Skin of body (tissue), 2 donors: ENCODE data around the gene ICAM3. TPM values are rescaled to one million over a fixed set of nuclear protein-coding genes. Genes with fewer than 3 reads are reported as not detected.
"Not testable (repeated sequence)": the region's sequence is repeated elsewhere in the genome, so short reads cannot be mapped to it uniquely, and the experiment has no call there.

Experiments
- DNase-seq: peaks from one replicate; lab custom pipeline; 2025; lab: John Stamatoyannopoulos, UW
- total RNA-seq: library from RNA; depleted of rRNA; stranded (reverse); fragments of >200 nt; gene quantifications from one replicate; pipeline ENCODE4 v1.2.3, GENCODE V29; 2014

ICAM3 gene
- total RNA-seq, 1 donor from 2014 or later: 9.4 TPM

DNA sequence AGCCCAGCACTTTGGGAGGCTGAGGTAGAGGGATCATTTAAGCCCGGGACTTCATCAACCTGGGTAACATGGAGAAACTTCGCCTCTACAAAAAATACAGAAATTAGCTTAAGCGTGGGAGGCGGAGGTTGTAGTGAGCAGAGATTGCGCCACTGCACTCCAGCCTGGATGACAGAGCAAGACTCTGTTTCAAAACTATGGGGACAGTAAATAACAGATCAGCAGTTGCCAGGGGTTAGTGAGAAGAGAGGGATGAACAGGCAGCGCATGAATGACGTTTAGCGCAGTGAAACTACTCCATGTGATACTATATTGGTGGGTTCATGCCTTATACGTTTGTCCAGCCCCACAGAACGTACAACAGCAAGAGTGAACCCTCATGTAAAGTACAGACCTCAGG is 7.1 kb upstream of the ICAM3 start:
- DNase-seq: no peak

DNA sequence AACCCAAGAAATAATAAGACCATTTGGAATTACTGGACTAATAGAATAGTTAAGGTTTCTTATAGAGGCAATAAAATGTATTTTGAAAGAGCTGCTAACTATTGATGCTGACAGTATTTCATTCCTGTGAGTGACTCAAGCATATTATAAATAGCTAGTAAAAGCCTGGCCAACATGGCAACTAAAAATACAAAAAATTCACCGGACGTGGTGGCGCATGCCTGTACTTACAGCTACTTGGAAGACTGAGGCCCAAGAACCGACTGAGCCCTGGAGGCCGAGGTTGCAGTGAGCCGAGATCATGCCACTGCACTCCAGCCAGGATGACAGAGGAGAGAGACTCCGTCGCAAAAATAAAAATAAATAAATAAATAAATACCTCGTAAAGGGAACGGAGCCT is 5.4 kb upstream of the ICAM3 start:
- no peak for DNase-seq

DNA sequence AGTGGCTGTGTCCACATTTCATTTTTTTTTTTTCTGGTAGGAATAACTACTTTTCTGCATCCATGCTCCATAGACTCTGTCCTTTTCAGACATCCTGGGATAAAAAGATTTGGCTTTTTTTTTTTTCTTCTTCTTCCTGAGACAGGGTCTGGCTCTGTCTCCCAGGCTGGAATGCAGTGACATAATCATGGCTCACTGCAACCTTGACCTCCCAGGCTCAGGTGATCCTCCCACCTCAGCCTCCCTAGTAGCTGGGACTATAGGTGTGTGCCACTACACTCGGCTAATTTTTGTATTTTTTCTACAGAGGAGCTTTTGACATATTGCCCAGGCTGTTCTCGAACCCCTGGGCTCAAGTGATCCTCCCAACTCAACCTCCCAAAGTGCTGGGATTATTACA is 4.1 kb upstream of the ICAM3 start:
- DNase-seq: no peak

DNA sequence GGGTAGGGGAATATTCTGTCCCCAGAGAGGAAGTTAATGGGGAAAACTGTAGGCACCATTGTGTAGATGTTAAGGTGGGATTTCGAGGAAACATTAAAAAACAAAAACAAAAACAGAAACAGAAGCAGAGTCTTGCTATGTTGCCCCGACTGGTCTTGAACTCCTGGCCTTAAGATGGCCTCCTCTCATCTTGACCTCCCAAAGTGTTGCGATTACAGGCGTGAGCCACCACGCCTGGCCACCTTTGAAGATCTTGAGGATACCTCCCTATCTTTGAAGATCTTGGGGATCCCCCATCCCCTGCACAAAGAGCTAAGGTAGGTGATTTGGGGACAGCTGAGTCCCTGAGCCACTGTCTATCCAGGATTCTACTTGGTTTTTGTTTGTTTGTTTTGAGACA is 553 bp upstream of the ICAM3 start:
- no peak for DNase-seq

DNA sequence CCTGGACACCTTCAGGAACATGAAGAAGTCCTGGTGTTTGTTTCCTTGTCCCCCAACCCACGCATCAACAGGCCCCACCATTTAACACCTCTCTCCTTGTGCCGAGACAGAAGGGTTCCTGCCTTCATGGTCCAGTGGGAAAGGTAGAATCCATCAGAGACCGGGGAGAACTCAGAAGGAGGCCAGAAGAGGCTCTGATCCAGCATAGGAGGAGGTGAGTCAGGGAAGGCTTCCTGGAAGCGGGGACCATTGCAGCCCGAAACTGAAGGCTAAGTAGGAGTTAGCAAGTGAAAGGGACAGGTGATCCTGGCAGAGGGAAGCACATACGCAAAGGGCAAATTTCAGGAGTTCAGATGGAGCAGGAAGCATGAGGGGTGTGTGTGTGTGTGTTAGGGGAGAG is 484 bp downstream of the ICAM3 start:
- no peak for DNase-seq

DNA sequence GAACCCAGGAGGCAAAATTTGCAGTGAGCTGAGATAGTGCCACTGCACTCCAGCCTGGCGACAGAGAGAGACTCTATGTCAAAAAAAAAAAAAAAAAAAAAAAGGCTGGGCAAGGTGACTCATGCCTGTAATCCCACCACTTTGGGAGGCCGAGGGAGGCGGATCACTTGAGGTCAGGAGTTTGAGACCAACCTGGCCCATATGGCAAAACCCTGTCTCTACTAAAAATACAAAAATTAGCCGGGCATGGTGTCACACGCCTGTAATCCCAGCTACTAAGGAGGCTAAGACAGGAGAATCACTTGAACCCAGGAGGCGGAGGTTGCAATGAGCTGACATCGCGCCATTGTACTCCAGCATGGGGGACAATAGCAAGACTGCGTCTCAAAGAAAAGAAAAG is 2.7 kb downstream of the ICAM3 start:
- not testable (repeated sequence) for DNase-seq

DNA sequence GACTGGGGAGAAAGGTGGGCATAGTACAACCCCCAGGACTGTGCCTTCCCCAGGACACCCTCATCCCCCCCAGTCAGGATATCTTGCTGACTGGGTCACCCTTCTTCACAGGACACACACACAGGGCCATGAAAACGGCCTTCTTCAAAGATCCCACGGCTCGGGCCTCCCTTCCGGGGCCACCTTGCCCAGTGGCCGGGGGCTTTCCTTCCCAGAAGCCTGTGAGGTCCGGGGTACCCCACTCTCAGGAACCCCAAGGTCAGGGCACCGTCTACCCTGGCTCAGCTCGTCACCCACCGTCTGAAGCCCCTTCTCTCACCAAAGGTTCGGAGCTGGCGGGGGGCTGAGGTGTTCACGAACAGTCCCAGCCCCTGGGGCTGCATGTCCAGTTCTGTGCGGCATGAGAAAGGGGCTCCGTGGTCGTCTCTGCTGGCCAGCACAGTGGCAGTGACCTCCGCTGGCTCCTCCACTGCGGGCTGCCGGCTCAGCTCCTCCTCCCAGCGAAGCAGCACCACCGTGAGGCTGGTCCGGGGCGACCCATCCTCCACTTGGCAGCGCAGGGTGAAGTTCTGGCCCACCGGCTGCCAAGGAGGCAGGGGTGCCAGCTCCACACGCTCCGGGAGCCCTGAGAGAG is 4.0 kb downstream of the ICAM3 start:
- DNase-seq: no peak

DNA sequence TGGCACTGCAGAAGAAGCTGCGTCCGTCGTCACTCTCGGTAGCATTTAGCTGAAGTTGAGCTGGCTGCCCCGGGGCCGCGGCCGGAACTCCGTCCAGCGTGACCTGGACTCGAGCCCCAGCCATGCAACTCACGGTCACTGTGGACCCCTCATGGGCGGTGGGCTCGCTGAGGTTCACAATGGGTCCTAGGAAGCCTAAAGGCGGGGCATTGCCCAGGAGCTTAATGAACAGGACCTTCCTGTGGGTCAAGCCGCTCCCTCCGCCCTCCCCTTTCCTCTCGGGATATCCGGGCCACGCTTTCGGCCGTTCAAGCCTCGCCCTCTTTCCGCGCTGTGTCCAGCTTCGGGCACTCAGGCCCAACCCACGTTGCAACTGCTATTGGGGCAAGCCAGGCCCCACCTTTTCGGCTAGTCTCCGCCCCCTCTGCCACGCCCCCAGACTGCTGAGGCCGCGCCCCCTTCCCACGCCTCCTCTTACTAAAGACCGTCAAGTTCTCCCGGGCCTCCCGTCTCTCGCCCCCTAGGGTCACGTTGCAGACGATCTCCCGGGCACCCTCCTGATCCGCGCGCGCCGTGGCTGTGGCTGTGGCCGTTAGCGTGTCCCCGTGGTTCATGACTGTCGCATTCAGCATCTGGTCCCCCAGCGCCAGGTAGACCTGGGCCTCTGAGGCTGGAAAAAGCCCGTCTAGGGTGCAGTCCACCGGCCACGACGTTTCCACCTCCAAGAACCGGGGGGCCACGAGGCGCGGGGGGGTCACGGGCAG is 4.7 kb downstream of the ICAM3 start:
- DNase-seq: peak; percentile 76

DNA sequence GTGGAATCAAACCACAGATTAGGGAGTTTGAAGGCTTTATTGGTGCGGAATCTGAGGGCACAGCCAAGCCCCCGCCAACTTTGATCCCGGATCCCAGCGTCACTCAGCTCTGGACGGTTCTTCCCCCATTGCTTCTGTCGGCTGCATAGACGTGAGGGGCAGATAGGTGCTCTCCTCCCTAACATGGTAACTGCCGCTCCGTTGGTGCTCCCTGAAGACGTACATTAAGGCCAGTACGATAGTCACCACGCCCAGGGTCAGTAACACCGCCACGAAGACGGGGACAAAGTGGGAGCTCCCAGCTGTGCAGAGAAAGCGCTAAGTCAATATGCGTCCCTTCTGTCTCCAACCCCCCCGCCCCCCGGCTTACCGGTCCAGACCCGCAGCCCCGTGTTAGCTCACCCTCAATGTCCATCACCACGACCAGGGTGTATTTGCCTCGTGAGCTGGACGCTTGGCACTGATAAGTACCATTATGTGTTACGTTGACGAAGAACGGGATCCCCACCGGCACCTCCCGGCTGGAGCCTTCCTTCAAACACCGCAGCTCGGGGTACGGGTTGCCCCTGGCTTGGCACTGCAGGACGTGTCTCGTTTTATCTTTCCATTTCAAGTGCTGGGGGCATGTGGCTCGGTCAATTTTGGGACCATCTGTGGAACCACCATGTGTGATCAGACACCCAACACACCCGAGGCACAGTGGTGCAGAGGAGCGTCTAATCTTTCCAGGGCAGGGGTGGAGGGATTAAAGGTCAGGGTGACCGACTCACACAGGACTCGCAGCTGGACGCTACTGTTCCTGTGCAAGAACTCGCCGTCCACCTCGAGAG is 5.5 kb downstream of the ICAM3 start:
- no peak for DNase-seq

DNA sequence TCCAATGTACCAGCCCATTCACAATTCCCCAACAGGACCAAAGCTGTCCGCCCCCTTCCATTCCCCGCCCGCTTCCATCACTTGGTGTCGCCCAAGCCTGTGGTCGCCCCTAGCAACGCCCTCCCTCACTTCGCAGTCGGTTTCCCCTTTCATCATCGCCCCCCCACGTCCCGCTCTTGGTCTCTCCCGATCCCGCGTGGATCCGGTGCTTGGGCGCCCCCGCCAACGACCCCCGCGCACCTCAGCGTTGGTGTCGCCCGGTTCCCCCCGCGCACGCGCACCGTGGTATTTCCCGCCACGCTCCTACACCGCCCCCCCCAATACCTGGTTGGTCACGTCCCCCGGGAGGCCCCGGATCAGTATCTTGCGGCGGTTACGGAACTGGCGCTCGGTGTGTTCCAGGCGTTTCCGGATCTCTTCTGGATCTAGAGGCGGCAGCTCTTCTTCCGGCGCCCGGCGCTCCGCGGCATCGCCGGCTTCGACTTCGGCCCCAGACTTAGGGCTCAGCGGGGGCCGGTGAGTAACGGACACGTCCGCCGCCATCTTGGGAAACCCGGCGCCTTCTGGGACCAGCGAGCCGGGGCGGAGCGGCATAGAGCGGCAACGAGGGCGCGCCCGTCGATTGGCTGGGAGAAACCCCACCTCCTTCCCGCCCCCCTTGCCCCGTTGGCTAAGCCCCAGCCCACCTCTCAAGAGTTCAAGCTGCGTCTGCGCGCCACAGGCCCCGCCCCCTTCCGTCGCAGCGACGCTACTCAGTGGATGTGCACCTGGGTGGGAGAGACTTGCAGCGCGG is 6.3 kb downstream of the ICAM3 start, which contains the start of gene RAVER1:
RAVER1 (minus strand) TSS at position 565 of the 793 bp plus-strand sequence; CDS start at position 543, 22 bp downstream.
- peak; percentile 96 for DNase-seq

DNA sequence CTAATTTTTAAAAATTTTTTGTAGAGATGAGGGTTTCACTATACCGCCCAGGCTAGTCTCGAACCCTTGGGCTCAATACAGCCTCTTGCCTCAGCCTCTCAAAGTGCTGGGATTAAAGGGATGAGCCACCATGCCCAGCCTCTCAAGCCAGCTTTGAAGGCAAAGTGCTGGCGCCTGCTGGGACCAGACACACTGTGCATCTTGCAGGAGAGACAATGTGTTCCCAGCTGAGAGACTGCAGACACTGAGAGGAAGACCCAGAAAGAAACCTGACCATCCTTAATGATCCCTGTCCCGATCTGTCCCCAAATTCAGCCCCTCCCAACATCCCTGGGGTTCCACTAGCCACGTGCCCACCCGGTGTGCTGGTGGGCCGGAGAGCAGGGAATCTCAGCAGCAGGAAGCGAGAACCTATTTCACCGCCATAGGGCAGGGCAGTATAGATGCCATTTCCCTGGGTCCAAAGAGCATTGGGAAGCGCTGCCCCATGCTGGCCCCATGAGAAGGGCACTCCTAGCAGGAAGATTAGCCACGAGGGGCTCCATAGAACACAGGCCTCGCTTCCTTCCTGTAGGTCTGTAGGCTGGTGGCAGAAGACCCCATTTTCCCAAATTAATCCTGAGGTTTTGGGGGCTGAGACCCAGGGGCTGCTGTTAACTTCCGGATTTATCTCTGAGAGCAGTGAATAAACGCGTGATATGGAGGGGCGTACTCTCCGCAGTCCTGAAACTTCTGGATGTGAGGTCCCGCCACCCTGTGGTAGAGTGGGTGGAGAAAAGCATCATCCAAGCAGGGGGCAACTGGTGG is 7.1 kb downstream of the ICAM3 start:
- no peak for DNase-seq

DNA sequence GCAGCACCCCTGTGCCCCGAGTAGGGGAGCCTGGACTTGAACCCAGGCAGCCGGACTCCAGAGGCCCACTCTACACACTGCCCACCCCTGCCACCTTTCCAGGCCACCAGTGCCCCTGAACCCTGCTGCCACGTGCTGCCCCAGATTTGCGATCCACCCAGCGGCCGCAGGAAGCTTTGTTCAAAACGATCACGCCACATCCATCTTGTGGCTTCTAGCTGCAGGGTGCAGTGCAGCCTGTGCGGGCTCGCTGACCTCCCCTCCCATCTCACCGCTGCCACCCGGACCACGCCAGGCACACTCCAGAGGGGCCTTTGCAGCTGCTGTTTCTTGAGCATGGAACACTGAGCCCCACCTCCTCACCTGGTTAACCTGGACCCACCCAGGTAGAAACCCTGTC is 9.9 kb downstream of the ICAM3 start:
- no peak for DNase-seq

DNA sequence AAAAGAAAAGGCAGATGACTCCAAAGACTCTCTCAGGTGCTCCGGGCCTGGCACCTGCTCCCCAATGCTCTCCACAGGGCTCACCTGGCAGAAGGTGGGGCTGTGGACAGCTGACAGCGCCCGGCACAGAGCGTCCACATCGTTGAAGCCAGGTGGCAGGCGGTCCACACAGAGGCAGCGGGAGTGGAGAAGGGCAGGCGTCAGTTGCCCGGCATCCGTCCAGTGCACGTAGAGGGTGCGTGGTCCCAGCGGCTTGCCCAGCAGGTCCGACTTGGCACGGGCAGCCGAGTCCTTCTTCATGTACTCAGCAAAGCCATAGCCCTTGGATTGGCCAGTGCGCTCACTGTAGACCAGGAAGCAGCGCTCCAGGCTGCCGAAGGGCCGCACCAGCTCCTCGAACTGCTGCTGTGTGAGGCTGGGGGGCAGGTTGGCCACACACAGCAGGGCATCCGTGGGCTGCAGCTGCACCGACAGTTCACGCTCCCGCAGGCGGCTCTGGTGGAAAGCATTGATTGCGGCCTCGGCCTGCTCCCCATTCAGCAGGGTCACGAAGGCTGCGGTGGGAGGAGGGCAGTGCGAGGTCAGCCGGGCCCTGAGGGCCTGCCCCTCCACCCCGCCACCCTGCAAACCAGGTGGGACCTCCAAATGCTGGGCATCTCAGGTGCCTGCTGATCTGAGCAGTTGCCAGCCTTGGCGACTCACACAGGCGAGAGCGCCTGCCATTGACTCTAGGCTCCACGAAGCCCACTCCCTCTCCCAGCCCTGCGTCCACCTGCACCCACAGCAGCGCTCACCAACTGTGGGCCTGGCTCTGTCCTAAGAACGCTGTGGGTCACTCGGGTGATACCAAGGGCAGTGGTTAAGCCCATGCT is 10.6 kb downstream of the ICAM3 start:
- no peak for DNase-seq

DNA sequence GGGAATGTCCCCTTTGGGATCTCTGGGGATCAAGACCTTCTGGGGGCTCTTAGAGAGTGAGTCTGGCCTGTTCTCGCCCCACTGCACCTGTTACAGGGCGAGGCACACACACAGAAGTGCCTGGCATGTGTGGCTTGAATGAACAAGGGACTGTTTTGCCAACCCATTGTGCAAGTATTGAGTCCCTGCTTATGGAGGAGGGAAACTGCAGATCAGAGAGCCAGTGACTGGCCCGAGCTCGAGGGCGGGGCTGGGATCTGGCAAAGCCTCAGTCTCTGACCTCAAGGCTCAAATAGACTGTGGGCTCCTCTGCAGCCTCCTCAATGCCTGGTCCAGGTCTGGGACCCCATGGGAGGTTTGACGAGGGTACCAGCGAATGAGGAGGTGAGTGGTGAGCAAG is 11.6 kb downstream of the ICAM3 start:
- no peak for DNase-seq

DNA sequence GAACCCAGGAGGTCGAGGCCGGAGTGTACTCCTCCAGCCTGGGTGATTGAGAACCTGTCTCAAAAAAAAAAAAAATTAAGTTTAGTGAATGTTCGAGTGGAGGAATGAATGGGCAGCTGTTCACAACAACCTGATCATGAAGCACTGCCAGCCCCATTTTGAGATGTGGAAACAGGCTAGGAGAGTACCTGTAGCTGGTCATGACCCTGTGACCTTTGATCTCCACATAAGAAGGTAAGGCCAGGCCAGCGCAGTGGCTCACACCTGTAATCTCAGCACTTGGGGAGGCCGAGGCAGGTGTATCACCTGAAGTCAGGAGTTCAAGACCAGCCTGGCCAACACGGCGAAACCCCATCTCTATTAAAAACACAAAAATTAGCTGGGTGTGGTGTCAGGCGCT is 13.7 kb downstream of the ICAM3 start:
- no peak for DNase-seq

DNA sequence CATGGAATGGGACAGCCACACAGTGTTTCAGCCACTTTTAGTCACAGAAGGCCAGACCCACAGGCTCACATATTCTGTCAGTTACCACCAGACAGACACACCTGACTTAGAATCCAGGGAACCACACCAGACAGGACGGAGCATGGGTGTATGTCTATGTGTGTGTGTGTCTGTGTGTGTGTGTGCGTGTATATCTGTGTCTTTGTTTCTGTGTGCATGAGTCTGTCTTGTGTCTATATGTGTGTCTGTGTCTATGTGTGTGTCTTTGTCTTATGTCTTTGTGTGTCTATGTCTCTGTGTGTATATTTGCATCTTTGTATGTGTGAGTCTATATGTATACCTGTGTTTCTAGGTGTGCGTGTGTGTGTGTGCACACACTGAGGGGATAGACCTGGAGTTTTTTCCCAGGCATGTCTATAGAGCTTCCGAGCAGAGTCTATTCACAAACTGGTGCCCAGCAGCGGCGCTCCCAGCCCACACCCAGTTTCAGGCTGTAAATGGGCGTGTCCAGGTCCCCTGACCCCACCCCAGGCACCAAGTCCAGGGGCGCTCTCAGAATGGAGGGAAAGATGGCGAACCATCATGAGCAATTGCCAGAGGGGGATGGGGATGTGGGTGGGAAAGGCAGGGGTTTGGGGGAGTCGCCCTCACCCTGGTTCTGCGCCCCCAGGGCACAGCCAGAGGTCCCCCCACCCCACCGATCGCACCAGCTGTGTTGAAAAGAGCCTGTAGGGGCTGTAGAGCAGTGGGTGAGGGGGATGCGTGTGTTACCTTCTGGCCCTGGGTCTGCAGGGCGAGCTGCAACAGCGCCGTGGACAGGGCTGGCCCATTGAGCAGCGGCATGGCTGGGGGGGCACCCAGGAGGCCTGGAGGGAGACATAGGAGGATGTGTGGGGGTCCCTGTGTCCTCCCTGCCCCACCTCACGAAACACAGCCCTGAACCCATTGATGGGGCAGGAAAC is 17.3 kb downstream of the ICAM3 start:
- no peak for DNase-seq

DNA sequence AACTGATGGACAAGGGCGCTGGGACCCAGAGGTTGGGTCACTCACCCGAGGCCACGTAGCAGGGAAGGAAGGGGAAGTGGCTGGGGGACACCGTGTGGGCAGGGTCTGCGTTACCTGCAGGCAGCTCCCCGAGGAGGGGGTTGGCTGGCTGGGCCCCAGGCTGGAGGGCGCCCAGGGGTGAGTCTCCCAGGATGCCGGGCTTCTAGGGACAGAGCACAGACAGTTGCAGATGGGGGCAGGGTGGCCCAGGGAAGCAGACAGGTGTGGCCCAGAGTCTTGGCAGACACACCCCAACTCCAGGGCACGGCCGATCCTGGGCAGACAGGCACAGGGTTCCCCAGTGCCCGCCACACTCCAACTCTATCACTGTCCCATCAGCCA is 18.0 kb downstream of the ICAM3 start:
- no peak for DNase-seq

DNA sequence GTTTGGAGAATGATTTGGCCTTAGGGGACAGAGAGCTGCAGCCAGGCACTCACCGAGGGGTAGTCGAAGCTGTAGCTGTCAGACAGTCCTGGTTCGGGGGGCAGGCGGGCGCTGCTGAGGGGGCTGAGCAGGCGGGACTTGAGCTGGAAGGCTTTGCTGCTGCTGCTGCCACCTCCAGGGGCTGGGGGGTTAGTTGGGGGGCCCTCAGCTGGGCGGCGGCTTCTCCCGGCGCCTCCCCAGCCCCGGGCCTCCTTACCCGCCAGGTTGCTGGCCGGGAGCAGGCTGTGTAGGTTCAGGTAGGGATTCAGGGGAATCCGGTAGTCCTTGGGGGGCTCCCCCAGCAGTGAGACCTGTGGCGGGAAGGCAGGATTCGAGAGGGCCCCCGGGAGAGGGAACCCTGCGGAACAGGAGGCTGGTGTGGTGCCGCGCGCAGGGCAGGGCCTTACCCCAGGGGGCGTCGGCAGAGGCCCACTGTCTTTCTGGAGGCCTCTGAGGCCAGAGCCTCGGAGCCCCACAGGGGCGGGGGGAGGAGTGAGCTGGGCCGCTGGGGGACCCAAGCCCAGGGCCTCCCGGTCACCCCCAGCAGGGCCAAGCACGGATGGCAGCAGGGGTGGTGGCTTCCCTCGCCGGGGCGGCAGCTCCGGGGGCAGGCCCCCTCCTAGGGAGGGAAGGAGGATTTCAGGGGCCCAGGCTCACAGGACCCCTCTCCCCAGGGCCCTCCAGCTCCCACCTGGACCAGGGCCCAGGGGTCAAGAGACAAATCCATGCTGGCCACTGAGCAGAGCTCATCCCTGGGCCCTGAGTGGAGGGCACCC is 18.6 kb downstream of the ICAM3 start:
- DNase-seq: no peak
